DND-41 (cell line): ENCODE results near the gene SNN.

Experiments
- ATAC-seq: fragments of 200-7000 bp; cut with Tn5 transposase; 3 replicates; pipeline ENCODE4 v1.9.1; 2021; ENCODE audit warnings: low read depth; ENCODE audit not compliant: insufficient read depth
- DNase-seq: peaks from one replicate; pipeline ENCODE4 v3.0.0-alpha.2; 2020
- H2AFZ ChIP-seq: 2 replicates; pipeline ENCODE4 v1.6.0; 2012; ENCODE audit warnings: low read depth, low read length
- H3K27ac ChIP-seq: 2 replicates; pipeline ENCODE4 v1.5.1; 2012; ENCODE audit warnings: low read length, inconsistent platforms
- H3K27me3 ChIP-seq: fragments of 200-600 bp; sonication (generic); 2 replicates; pipeline ENCODE4 v1.6.0; 2012; ENCODE audit warnings: low read length, mild to moderate bottlenecking, inconsistent platforms; ENCODE audit not compliant: insufficient read depth, poor library complexity
- H3K36me3 ChIP-seq: 2 replicates; pipeline ENCODE4 v1.5.1; 2012; ENCODE audit warnings: low read length, inconsistent platforms; ENCODE audit not compliant: insufficient read depth
- H3K4me1 ChIP-seq: 2 replicates; pipeline ENCODE4 v1.5.1; 2012; ENCODE audit warnings: mild to moderate bottlenecking, low read length; ENCODE audit not compliant: insufficient read depth
- H3K4me2 ChIP-seq: 2 replicates; pipeline ENCODE4 v1.6.0; 2012; ENCODE audit warnings: mild to moderate bottlenecking, moderate library complexity, low read length, inconsistent platforms; ENCODE audit not compliant: insufficient read depth
- H3K4me3 ChIP-seq, 2 experiments: fragments of 200-600 bp in 1 of 2; shearing (Covaris generic) in 1 of 2; 2 replicates each; pipeline ENCODE4 v1.5.1; 2012 to 2016; ENCODE audit warnings: inconsistent platforms in 2 of 2, low read length in 2 of 2, mild to moderate bottlenecking in 2 of 2, low read depth in 1 of 2, moderate library complexity in 1 of 2
- H3K79me2 ChIP-seq: 2 replicates; pipeline ENCODE4 v1.6.0; 2012; ENCODE audit warnings: low read length, inconsistent platforms; ENCODE audit not compliant: insufficient read depth
- H3K9ac ChIP-seq: 2 replicates; pipeline ENCODE4 v1.6.0; 2012; ENCODE audit warnings: low read depth, mild to moderate bottlenecking, inconsistent platforms, low read length, moderate library complexity
- H3K9me3 ChIP-seq: 2 replicates; pipeline ENCODE4 v1.5.1; 2012; ENCODE audit warnings: low read length, moderate library complexity, mild to moderate bottlenecking, inconsistent platforms; ENCODE audit not compliant: insufficient read depth, severe bottlenecking
- H4K20me1 ChIP-seq: 2 replicates; pipeline ENCODE4 v1.6.0; 2012; ENCODE audit warnings: low read length; ENCODE audit not compliant: insufficient read depth
- CTCF ChIP-seq: IDR thresholded peaks from 2 replicates; pipeline ENCODE4 v1.5.1; 2012; ENCODE audit warnings: borderline replicate concordance, low read length, moderate library complexity, mild to moderate bottlenecking; ENCODE audit not compliant: poor library complexity, severe bottlenecking; ENCODE audit errors: extremely low read depth
- EZH2 ChIP-seq: IDR thresholded peaks from 3 replicates; pipeline ENCODE4 v1.6.1; 2012; ENCODE audit warnings: borderline replicate concordance, low read depth, mild to moderate bottlenecking, moderate library complexity, low read length, inconsistent platforms; ENCODE audit not compliant: severe bottlenecking

Gene SNN

GRCh38 chr16:11627292-11627663 lies 41.0 kb upstream of the SNN start:
- no peak for ATAC-seq
- H3K9ac ChIP-seq = no peak overlapping the region
- H3K36me3 ChIP-seq = no peaks in the 10 kb centered on the region
- no peaks in the 10 kb centered on the region for H4K20me1 ChIP-seq
- H3K27me3 ChIP-seq = no peaks in the 10 kb centered on the region
- no peak overlapping the region for H3K4me2 ChIP-seq
- H3K79me2 ChIP-seq = no peaks in the 10 kb centered on the region
- no peak overlapping the region for H2AFZ ChIP-seq
- no peaks in the 10 kb centered on the region for H3K9me3 ChIP-seq
- no peak overlapping the region for H3K4me3 ChIP-seq
- peaks cover 42% of the 10 kb centered on the region for H3K4me1 ChIP-seq
- TF ChIP-seq EZH2 (no peak), CTCF (no peak)
- no peak overlapping the region for H3K27ac ChIP-seq
- no peak for DNase-seq

DNA sequence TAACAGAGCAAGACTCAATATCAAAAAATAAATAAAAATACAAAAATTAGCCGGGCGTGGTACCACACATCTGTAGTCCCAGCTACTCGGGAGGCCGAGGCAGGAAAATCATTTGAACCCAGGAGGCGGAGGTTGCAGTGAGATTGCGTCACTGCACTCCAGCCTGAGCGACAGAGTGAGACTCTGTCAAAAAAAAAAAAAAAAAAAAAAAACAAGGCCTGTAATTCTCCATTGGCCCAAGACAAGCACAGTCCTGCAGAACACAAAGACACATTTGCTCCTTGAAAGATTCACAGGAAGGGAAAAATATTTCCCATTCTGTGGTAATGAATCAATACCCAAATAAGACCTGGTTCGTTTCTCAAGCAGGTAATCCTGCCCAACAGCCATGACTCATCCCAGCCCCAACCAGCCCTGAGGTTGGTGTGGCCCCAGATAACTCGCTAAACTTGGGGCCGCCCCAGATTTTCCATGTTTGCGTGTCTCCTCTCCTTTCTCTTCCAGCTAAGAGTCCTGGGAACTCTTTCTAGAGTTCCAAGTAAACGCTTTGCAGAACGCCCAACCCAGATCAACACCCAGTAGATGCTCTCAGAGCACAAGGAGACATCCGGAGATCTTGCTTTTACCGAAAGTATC lies 40.3 kb upstream of the SNN start:
- no peak overlapping the region for H3K4me3 ChIP-seq
- no peak overlapping the region for H3K9ac ChIP-seq
- ATAC-seq = no peak

DNA sequence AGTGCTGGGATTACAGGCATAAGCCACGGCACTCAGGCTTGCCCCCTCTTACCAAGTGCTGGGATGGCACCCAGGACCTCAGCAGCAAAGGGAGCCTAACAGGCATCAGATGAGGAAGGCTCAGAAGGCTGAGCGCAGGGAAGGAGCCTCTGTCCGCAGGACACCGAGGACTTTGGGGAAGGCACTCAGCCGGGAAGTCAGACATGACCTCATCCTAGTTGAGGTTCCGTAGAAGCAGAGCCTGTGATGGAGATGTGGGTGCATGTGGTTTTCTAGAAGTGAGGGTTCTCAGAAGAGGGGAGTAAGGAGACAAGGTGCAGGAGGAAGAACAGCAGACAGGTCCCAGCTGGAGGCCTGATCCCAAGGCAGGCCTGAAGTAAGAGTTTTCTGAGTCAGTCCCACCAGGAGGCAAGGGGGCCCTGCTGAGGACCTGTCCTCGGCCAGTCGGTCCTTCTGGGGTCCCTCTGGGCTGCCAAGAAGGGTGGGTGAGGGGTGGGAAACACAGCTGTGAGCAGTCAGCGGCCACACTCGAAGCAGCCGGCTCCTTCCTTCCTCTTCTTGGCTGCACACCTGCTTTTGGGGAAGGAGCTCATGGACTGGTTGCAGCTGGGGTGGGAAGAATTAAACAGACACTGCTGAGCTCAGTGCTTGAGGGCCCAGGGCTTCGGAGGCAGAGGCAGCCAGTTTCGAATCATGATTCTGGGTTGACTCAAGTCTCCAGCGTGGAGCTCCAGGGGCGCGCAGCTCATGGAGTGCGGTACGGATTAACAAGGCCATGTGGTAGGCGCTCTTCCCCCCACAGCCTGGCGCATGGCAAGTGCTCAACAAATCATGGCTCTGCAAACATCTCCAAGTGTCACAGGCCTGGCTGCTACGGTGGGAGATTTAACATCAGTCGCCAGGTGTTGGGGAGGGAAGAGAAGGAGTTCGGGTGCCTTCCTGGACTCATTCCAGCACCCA lies 38.9 kb upstream of the SNN start:
- DNase-seq (peak; percentile 86), ATAC-seq (peak; percentile 84)
- Histone ChIP-seq H3K9me3 (no peaks in the 10 kb centered on the region), H3K9ac (peak overlapping the region; percentile 42), H3K4me2 (peak overlapping the region; percentile 54), H4K20me1 (no peaks in the 10 kb centered on the region), H3K4me3 (peak overlapping the region in 1 of 2 experiments; percentile 21; a peak in 1 of 4 replicates), H3K36me3 (no peaks in the 10 kb centered on the region), H3K79me2 (no peaks in the 10 kb centered on the region), H3K4me1 (peaks cover 39% of the 10 kb centered on the region), H2AFZ (peak overlapping the region; percentile 51), H3K27me3 (no peaks in the 10 kb centered on the region), H3K27ac (peak overlapping the region; percentile 92)
- no peak for TF ChIP-seq EZH2
- no peak for TF ChIP-seq CTCF

More for the DNA sequence above, 40.3 kb upstream of the SNN start:
- Histone ChIP-seq H3K4me2 (no peak overlapping the region), H3K4me1 (peaks cover 39% of the 10 kb centered on the region), H3K9me3 (no peaks in the 10 kb centered on the region), H3K27me3 (no peaks in the 10 kb centered on the region), H2AFZ (no peak overlapping the region), H3K27ac (no peak overlapping the region), H4K20me1 (no peaks in the 10 kb centered on the region), H3K36me3 (no peaks in the 10 kb centered on the region), H3K79me2 (no peaks in the 10 kb centered on the region)
- DNase-seq = no peak
- TF ChIP-seq CTCF (no peak), EZH2 (no peak)
